ENCODE data around the gene CFAP58. TPM values are rescaled to one million over a fixed set of nuclear protein-coding genes. Genes with fewer than 3 reads are reported as not detected.

Gene CFAP58
- total RNA-seq, 6 experiments from 2014 or later, result 0.10 to 2.9 (median 0.15) TPM; not detected in 2

DNA sequence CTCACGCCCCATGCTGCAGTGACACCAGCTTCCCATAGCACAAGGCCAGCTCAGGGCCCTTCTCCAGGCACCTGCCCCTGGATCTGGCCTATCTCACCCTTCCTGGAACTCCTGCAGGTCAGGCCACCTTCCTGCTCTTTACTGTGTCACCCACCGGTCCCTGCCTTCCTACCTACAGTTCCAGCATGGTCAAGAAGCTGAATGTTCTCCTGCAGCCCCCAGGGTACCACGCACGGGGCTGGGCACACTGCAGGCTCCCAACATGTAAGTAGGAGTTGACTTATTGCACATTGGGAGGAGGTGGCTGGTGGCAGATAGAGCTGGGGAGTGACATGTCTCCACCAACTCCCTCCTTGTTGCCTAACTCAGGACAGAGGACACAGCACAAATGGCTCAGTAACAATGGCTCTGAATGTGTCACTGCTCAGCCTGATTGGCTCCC is 29.9 kb upstream of the CFAP58 start:
- no peak for TF ChIP-seq POLR2A (IDR thresholded peaks at IDR 0.05)
- TF ChIP-seq, protein P1, sequence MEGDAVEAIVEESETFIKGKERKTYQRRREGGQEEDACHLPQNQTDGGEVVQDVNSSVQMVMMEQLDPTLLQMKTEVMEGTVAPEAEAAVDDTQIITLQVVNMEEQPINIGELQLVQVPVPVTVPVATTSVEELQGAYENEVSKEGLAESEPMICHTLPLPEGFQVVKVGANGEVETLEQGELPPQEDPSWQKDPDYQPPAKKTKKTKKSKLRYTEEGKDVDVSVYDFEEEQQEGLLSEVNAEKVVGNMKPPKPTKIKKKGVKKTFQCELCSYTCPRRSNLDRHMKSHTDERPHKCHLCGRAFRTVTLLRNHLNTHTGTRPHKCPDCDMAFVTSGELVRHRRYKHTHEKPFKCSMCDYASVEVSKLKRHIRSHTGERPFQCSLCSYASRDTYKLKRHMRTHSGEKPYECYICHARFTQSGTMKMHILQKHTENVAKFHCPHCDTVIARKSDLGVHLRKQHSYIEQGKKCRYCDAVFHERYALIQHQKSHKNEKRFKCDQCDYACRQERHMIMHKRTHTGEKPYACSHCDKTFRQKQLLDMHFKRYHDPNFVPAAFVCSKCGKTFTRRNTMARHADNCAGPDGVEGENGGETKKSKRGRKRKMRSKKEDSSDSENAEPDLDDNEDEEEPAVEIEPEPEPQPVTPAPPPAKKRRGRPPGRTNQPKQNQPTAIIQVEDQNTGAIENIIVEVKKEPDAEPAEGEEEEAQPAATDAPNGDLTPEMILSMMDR (IDR thresholded peaks at IDR 0.05), result no peak
- no peak for ATAC-seq
- peaks cover 0 to 9% (median 0%) of the 10 kb centered on the region in 4 donors for H3K4me1 ChIP-seq

DNA sequence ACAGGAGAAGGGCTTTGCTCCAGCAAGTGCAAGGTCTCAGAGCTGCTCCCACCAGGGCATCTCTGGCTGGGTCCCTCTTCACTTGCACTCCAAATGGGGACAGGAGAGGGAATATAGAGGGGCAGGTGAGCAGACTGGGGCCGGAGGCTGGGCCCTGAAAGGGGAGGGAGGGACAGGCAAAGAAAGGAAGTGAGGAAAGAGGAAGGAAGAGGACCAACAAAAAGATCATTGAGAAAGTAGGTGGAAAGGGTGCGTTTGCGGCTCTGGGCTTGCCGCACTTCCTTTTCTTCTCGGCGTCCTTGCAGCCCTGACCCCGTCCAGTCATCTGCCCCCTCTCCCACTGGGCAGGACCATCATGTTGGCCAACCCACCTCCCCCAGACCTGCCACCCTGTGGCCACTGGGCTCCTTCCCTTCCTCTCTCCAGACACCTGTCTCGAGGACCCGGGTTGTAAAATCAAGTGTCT is 29.4 kb upstream of the CFAP58 start:
- peaks cover 0 to 12% (median 0%) of the 10 kb centered on the region in 4 donors for H3K4me1 ChIP-seq
- DNase-seq, result peak in 1 of 3 donors; percentile 54
- H3K27ac ChIP-seq, result no peak overlapping the region
- peak; percentile 11 to 29 (median 22) for ATAC-seq
- no peaks in the 10 kb centered on the region for H3K36me3 ChIP-seq
- 41% methylated on average over 8 of the region's 9 CpGs for WGBS (ENCODE audit: insufficient coverage, low coverage, low lambda C conversion rate, missing lambda C conversion rate)
- H3K9me3 ChIP-seq, result no peaks in the 10 kb centered on the region
- H3K4me3 ChIP-seq, result no peak overlapping the region
- no peaks in the 10 kb centered on the region for H3K27me3 ChIP-seq
- no peak for TF ChIP-seq POLR2A (IDR thresholded peaks at IDR 0.05)
- TF ChIP-seq, protein P1 (IDR thresholded peaks at IDR 0.05), result no peak
- intact Hi-C loops (cut with DNase I), result no loop called here

More for the DNA sequence above, 29.9 kb upstream of the CFAP58 start:
- H3K27me3 ChIP-seq, result no peaks in the 10 kb centered on the region
- no peak overlapping the region for H3K27ac ChIP-seq
- H3K4me3 ChIP-seq, result no peak overlapping the region
- no peaks in the 10 kb centered on the region for H3K9me3 ChIP-seq
- no peak for DNase-seq
- WGBS (ENCODE audit: insufficient coverage, low coverage, low lambda C conversion rate, missing lambda C conversion rate), result 88% methylated on average over 2 of the region's 4 CpGs
- intact Hi-C loops (cut with DNase I), result no loop called here
- H3K36me3 ChIP-seq, result no peaks in the 10 kb centered on the region

DNA sequence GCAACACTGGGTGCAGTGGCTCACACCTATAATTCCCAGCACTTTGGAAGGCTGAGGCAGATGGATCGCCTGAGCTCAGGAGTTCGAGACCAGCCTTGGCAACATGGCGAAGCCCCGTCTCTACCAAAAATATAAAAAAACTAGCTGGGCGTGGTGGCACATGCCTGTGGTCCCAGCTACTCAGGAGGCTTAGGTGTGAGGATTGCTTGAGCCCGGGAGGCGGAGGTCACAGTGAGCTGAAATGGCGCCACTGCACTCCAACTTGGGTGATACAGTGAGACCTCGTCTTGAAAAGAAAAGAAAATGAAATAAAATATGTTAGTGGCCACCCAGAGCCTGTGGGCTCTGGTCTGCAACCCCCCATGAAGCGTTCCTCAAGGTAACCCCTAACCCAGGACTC is 28.7 kb upstream of the CFAP58 start:
- no peak for DNase-seq
- H3K4me1 ChIP-seq, result peaks cover 0 to 16% (median 0%) of the 10 kb centered on the region in 4 donors

DNA sequence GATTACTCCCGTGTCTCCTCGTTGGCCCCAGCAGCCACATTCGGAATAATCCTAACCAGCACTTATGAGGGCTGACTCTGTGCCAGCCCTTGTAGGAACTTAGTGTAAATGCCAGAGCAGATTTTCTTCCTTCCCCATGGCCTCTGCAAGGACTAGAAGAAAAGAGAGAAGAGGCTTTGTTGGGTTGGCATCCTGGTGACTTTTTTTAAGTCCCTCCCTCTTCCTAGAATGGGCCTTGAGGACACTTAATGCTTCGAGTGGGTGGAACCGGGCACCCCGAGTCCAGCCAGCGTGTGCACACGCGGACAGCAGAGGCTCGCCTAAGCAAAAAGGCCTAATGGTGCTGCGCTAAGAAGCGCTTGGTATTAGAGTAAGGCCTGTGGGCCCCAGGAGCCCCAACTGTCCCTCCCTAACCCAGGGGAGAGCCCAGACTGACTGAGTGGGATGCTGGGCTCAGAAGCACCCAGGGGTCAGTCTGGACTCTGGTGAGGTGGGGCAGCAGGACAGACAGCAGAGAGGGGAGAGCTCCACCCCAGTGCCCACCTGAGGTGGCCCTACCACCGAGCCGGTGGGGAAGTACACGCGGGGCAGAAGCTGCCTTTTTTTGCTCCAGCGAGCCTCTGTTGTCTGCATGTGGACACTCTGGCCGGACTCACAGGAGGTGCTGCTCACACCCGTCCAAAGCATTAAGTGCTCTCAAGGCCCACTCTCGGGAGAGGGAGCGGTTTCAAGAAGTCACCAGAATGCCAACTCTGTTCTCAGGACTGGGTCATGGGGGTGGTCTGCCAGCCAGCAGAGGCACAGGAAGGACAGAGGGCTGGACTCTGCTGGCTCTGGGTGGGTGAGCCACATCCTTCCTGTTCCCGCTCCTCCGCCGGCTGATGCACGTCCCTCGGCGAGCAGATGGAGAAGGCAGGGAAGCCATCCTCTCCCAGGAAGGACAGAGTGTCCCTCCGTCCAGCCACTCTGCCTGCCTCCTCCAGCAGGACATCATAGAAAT is 27.9 kb upstream of the CFAP58 start:
- no peaks in the 10 kb centered on the region for H3K36me3 ChIP-seq
- peak overlapping the region; percentile 1 to 53 (median 47) for H3K27ac ChIP-seq
- peaks cover 0 to 22% (median 0%) of the 10 kb centered on the region in 4 donors for H3K4me1 ChIP-seq
- no peaks in the 10 kb centered on the region for H3K27me3 ChIP-seq
- no peak overlapping the region for H3K4me3 ChIP-seq
- 47% methylated on average over 8 of the region's 28 CpGs for WGBS (ENCODE audit: insufficient coverage, low coverage, low lambda C conversion rate, missing lambda C conversion rate)
- TF ChIP-seq, protein P1 (IDR thresholded peaks at IDR 0.05), result no peak
- TF ChIP-seq POLR2A (IDR thresholded peaks at IDR 0.05), result no peak
- no peaks in the 10 kb centered on the region for H3K9me3 ChIP-seq
- intact Hi-C loops (cut with DNase I), result no loop called here
- peak in 1 of 3 donors; percentile 49 for DNase-seq
- peak; percentile 26 to 41 (median 33) for ATAC-seq

More for the DNA sequence above, 28.7 kb upstream of the CFAP58 start:
- 94% methylated on average over 8 of the region's 10 CpGs for WGBS (ENCODE audit: insufficient coverage, low coverage, low lambda C conversion rate, missing lambda C conversion rate)
- Histone ChIP-seq H3K4me3 (no peak overlapping the region), H3K27ac (peak overlapping the region in 1 of 3 donors; percentile 53), H3K36me3 (no peaks in the 10 kb centered on the region), H3K9me3 (no peaks in the 10 kb centered on the region), H3K27me3 (no peaks in the 10 kb centered on the region)
- TF ChIP-seq, protein P1 (IDR thresholded peaks at IDR 0.05), result no peak
- TF ChIP-seq POLR2A (IDR thresholded peaks at IDR 0.05), result no peak
- ATAC-seq, result no peak
- intact Hi-C loops (cut with DNase I), result no loop called here
